SKM-1 treated with dmso at 0.1 percent for 144 hours (cell line): ENCODE measurements around the gene CD2.

Experiments
- DNase-seq: peaks from one replicate; lab custom pipeline; 2025; ENCODE audit not compliant: unreplicated experiment; lab: John Stamatoyannopoulos, UW

CD2 gene

DNA sequence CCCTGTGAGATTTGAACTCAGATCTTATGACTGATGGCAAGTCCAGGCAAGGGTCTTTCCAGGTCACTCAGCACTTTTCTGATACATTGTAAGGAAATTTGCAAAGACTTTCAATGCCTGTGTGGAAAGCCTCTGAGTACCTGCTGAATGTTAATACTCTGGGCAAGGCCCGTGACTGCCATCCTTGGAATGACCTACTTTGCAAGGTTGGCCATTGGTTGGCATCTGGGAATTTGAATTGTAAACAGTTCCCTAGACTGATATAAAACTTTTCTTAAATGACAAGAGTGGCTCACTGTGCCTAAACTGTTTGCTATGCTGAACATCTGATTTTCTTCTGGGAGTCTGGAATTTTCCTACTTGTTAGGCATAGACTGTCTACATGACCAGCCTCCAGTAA, 57.1 kb downstream of the CD2 start:
- no peak for DNase-seq

DNA sequence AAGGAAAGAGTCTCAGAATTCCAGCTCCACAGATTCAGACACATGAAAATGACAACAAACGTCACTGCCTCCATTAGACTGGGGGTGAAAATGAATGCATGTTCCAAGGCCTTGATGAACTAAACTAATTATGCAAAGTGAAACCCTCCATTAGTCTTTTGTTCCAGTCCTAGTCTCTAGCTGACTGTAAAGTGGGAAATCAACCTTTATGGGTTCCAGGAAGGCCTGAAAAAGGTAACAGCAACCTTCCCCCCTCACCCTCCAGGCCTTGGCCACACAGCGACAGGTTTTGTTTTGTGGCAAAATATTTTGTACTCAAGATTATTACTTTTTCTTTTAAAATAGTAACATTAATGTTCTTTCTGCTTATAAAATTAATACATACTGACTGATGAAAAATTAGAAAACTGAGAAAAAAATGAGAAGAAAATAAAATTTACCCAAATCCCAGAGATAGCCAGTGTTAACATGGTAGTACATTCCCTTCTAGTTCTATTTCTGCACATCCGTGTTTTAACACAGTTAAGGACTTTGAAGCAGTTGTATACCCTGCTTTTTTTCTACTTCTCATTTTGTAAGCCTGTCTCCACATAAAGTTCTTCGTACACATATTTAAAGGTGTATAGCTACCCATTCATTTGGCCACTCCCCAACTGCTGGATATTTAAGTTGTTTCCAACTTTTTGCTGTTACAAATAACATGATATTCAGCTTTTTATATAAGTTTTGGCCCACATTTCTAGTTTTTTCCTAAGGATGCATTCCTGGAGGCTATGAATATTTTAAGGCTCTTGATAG, 60.9 kb downstream of the CD2 start:
- no peak for DNase-seq

DNA sequence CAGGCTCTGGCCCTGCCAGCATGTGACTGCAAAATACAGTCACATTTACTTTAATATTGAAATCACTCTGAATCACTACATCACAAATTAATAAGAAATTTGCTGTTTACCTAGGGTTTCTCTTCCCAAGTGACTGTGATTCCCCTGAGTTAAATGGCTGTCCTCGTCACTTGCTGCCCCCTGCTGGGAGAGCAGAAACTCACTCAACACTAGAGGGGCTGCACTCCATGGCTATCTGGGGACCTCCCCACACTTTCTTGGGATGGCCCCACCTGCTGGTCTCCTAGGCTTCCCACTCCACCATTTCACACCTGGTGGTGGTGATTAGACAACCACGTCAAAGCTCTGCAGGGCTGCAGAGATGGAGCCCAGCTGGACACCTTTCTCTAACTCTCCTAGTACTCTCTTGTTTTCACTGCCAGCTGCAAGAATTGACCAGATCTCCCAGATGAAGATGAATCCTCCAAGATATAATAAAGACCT, 63.4 kb downstream of the CD2 start:
- peak; percentile 48 for DNase-seq
